ENCODE data around the gene SH3RF3.

The SH3RF3 gene

DNA sequence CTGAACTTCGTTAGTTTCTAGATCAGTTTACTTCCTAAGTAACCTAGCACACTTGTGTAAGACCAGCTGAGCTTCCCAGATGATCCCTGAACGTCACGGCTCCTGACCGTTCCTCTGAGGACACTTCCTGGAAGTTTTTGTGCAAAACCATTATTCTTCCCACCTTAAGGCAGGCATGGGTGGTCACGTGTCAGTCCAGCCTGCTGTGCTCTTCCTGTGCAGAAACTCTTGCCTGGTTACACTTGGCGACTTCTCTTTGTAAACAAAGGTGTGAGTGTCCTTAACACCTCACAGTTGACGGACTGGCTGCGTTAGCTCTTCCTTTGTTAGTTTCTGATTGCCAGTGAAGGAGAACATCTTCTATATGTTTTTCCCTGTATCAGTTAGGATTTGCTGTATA lies 118.3 kb downstream of the SH3RF3 start:
- TF ChIP-seq, protein P1, sequence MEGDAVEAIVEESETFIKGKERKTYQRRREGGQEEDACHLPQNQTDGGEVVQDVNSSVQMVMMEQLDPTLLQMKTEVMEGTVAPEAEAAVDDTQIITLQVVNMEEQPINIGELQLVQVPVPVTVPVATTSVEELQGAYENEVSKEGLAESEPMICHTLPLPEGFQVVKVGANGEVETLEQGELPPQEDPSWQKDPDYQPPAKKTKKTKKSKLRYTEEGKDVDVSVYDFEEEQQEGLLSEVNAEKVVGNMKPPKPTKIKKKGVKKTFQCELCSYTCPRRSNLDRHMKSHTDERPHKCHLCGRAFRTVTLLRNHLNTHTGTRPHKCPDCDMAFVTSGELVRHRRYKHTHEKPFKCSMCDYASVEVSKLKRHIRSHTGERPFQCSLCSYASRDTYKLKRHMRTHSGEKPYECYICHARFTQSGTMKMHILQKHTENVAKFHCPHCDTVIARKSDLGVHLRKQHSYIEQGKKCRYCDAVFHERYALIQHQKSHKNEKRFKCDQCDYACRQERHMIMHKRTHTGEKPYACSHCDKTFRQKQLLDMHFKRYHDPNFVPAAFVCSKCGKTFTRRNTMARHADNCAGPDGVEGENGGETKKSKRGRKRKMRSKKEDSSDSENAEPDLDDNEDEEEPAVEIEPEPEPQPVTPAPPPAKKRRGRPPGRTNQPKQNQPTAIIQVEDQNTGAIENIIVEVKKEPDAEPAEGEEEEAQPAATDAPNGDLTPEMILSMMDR (IDR thresholded peaks at IDR 0.05; ENCODE audit: insufficient read depth, low read depth, low read length, missing control alignments), result no peak
- H3K4me3 ChIP-seq (ENCODE audit: low read depth, low read length), result no peak overlapping the region
- DNase-seq (ENCODE audit: low read depth), result no peak

DNA sequence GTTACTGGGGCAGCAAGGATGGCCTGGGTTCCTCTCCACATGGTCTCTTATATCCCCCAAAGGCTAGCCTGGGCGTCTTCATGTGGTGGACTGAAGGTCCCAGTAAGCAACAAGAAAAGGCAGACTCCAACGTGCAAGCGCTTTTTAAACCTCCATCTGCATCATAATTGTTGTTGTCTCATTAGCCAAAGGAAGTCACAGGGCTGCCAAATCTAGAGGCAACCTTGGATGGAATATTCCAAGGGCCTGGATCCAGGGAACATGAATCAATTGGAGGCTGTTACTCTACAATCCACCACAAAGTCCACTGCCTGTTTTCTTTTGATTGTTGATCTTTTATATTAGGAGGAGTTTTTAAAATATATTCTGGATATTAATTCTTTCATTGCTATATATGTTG lies 118.8 kb downstream of the SH3RF3 start:
- TF ChIP-seq, protein P1 (IDR thresholded peaks at IDR 0.05; ENCODE audit: insufficient read depth, low read depth, low read length, missing control alignments), result no peak
- no peak for DNase-seq (ENCODE audit: low read depth)

DNA sequence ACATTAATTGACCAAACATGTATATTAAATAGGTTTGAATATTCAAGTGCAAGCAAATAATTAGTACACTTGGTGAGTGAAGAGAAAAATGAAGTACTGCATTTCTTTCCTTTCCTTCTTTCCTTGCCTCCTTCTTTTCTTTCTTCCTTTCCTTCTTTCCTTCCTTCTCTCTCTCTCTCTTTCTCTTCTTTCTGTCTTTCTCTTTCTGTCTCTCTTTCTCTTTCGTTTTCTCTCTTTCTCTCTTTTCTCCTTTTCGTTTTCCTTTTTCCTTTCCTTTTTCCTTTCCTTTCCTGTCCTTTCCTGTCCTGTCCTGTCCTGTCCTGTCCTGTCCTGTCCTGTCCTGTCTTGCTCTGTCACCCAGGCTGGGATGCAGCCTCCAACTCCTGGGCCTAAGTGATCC lies 119.6 kb downstream of the SH3RF3 start:
- H3K4me3 ChIP-seq (ENCODE audit: low read depth, low read length), result no peak overlapping the region
- TF ChIP-seq, protein P1 (IDR thresholded peaks at IDR 0.05; ENCODE audit: insufficient read depth, low read depth, low read length, missing control alignments), result no peak
- no peak for DNase-seq (ENCODE audit: low read depth)

More for the DNA sequence above, 118.8 kb downstream of the SH3RF3 start:
- no peak overlapping the region for H3K4me3 ChIP-seq (ENCODE audit: low read depth, low read length)

DNA sequence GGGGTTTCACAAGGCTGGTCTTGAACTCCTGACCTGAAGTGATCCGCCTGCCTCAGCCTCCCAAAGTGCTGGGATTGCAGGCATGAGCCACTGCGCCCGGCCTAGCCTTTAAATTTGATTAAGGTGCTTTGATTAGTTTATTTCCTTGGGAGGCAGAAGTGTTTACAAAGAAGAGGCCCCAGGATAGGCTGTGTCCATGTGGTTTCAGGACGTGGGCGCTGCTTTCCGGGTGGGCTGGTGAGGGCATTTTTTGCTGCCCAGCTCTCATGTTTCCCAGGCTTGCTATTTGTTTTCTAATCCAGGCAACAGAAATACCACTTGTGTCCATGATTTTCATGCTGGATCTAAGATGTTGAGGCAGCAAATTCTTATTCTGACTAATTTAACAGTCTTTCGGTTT lies 124.2 kb downstream of the SH3RF3 start:
- TF ChIP-seq, protein P1 (IDR thresholded peaks at IDR 0.05; ENCODE audit: insufficient read depth, low read depth, low read length, missing control alignments), result no peak
- no peak overlapping the region for H3K4me3 ChIP-seq (ENCODE audit: low read depth, low read length)
- DNase-seq (ENCODE audit: low read depth), result no peak

DNA sequence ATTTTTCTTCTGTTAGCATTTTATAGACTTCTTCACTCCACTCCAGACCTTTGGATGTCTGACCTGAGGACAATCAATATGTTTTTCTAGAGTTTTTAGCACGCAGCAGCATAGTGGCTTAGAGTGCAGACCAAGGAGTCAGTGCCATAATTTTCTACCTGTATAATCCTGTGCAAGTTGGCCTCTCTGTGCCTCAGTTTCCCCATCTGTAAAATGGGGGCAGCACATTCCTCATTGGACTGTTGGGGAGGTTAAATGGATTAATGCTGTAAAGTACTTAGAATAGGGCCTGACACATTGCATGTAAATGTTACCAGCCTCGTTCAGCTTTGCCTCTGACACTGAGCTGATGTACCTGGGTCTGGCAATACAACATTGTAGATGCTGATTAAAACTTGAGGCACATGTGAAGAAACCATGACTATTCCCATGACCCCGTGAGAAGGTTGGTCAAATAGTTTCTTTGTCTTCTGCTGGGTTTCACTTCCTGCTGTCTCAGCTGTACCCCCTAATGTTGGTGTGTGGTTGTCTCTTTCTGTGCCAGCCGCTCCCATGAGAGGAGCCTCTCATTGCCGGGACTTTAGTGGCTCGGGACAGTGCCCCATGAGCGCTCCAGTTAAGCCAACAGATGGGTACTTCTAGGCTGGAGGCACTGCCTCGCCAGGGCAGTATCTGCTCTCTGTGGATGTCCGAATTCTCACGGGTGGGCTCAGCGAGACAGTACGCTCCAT lies 125.3 kb downstream of the SH3RF3 start:
- no peak overlapping the region for H3K4me3 ChIP-seq (ENCODE audit: low read depth, low read length)
- TF ChIP-seq, protein P1 (IDR thresholded peaks at IDR 0.05; ENCODE audit: insufficient read depth, low read depth, low read length, missing control alignments), result no peak
- peak; percentile 79 for DNase-seq (ENCODE audit: low read depth)

DNA sequence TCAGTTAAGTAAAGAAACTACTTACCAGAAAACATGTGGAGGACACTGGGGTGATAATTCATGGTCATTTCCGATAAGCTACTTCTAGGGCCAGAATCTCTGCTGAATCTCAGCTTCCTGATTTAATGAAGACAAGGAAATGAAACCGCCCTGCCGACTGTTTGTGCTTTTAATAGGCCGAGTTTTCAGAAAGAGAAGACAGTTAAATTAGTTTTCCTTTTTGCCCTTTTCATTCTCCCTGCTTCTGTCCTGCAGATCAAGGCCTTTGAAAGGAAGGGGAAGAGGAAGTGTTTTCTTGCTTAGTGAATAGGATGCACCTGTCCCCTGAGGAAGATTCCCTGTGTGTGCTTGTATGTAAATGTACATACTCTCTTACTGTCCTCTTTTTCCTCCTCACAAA lies 126.6 kb downstream of the SH3RF3 start:
- TF ChIP-seq, protein P1 (IDR thresholded peaks at IDR 0.05; ENCODE audit: insufficient read depth, low read depth, low read length, missing control alignments), result no peak
- no peak for DNase-seq (ENCODE audit: low read depth)
- no peak overlapping the region for H3K4me3 ChIP-seq (ENCODE audit: low read depth, low read length)

DNA sequence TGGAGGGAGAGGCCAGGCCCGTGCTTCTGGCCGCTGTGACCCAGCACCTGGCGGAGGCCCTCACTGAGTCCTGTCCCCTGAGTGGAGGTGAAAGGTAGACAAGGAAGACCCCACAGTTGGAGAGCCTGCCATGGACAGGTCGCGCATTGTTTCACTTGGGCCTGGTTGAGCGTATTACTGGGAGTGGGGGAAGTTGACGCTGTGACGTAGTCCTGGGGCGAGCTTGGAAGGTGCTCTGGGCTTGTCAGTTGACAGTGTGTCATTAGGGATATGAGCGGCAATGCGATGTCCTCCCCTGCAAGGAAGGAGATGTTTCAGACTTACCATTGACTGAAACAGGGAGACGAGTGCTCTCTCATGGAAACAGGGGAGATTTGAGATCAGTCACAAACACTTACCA lies 127.1 kb downstream of the SH3RF3 start:
- TF ChIP-seq, protein P1 (IDR thresholded peaks at IDR 0.05; ENCODE audit: insufficient read depth, low read depth, low read length, missing control alignments), result no peak
- H3K4me3 ChIP-seq (ENCODE audit: low read depth, low read length), result no peak overlapping the region
- no peak for DNase-seq (ENCODE audit: low read depth)
